Activated gamma-delta T cell treated with anti-CD3 and anti-CD28 coated beads, Interleukin-2, amount 50 U/mL, for 16 hours (primary cell): ENCODE results near the gene BCL2.
"Not testable (repeated sequence)": the region's sequence is repeated elsewhere in the genome, so short reads cannot be mapped to it uniquely, and the experiment has no call there.

ENCODE experiments used
- DNase-seq: peaks from one replicate; pipeline ENCODE4 v3.0.0-alpha.2; 2020; ENCODE audit warnings: low read depth

The BCL2 gene

DNA sequence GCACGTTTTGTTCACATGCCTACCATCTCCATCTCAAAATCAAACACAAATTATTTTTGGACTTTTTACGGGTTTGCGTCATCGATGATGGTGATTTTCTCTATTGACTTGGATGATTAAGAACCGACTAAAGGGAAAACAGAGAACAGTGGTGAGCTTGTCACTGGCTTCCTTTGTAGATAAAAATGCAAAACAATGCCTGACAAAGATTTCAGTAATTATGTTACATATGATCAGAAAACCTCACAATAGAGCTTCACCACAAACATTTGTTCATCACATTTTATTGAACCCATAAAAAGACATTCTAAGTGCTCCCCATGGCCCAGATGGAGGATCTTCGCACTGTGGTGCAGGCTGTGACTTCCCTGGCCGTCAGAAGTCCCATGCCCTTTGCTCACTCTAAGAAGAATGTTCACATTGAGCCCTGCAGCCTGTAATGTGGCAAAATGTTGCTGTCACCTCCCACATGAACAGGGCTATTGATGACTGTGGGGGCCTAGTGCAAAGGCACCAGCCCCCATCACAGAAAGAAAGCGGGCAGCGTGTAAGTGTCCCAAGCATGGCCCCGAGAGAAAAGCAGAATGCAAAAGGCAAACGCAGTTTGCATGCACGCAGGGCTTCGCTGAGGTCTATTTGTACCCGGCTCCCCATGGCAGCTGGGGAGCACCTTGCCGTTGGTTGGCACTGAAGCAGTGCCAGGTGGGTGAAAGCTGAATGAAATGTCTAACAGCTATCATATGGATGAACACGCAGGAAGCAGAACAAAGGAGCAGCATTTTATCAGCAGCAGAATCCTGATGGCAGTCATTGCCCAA lies 60.6 kb downstream of the BCL2 start:
- DNase-seq: no peak

DNA sequence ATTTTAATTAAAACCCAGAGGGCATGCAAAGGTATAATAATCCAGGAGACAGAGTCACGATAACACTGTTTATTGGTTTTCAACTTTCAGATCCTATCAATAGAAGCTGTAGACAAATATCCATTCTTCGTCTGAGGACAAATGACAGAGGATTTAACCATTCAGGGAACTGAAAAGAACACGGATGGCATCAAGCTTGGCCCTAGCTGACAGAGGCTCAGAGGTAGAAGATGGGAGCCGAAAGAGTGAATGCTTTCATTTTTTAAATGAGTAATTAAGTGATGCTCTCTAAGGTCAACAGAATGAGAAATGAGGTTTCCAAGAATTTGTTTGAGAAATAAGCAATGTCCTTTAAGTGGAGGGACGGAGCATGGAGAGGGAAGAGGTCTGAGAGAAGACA lies 62.1 kb downstream of the BCL2 start:
- DNase-seq: no peak

DNA sequence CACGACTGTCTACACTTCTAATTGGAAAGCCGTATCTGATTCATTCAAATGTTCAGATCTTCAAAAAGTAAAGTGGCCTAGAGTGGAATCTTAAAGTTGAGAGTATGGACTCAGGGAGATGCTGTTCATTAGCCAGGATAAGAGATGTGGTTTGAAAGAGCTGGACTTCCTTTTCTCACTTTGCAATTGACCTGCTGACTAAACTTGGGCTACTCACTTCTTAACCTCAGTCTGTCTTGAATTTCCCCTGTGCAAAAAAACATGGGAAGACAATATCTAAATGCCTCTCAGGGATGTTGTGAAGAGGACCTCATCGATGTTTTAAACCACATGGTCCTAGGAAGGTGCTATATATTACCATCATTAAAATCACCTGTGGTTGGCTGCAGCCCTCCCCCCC lies 64.1 kb downstream of the BCL2 start:
- no peak for DNase-seq

DNA sequence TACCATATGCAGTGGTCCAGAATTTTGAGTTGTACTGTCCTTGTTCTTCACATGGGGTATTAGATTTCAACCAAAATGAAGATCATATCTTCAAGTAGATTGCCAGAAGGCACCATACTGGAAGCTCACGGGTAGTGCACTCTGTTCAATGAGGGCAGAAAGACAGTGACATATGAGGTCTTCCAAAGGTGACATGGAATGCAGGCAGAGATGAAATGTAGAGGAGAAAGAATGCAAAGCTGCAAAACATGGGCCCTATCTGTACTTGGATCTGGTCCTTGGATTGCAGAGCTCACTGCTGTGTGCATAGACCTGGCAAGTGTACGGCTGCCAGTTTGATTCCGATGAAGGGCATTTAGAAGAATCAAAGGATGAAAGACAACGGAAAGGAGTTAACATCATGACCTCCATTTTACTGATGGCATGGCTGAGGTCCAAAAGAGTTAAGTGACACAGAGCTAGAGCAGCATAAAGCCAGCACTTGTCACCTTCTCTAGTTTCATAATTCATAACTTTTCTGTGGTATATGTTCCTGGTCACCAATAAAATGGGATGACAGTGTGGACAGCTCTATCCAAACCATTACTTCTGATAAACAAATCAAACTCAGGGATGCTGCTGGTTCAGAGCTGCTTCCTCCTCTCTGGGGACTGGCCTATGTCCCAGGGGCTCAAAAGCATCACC lies 64.7 kb downstream of the BCL2 start:
- DNase-seq: no peak

DNA sequence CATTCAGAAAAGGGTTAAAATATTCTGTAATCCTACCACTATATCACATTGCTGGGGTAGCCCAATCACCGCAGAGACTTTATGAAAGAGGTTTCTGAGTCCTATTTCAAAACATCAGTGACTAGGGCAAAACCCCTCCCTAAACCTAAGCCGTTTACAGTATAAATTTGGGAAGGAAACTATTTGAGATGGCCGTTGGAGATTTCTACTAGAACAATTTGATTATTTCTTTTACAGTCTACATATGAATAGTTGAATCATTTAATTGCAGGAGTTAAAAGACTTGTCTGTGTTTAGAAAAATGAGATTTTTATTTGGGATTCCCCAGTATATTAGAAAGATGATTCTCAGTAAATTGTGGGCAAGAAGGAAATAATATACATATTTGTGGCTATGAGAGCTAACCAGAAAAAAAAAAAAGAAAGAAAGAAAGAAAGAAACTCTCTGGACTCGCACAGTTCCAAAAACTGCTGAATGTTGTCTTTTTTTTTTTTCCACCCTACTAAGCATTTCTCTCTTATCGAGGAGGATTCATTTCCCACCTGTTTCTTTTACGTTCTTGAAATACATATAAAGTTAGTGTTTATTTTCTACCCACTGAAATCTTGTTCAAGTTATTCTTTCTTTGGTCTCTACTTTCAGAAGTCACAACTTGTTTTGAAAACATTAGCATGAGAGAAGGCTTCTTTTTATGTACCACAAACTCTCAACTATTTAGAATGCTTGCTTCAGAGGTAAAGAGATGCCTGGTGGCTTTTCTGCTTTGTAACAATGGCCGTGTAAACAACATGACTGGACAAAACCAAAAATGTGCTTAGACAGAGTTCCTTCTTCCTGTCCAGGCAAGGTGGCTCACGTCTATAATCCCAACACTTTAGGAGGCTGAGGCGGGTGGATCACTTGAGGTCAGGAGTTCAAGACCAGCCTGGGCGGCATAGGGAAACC lies 65.9 kb downstream of the BCL2 start:
- DNase-seq: no peak

DNA sequence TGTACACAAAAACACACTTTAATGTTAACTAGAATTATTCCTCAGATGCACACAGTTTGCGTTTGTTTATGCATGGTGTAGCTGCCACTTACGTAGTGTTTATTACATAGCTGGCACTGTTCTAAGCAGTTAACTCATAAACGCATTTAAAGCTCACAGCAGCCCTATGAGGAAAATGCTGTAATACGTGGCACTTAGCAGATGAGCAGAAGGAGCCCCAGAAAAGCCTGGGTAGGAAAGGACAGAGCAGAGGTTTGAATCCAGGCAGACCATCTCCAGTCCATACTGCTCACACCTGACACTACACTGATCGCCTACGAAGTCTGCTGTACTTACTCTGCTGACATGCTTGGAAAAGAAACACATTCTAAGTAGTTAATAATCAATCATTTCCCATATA lies 66.6 kb downstream of the BCL2 start:
- no peak for DNase-seq

DNA sequence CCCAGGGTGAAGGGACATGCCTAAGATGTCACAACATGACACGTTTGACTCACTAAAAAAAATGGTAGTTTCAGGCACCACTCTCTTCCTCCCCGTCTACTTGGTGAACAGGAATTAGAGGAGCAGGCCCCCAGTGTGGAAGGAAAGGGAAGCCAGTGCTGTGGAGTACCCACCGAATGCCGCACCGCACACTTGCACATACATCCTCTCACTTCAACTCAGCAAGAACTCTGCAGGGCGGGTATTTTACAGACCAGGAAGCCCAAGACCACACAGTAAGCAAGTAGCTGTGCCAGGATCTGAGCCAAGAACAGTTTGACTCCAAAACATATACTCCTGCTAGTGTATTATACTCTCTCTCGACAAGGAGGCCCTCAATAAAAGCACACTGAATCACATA lies 69.8 kb downstream of the BCL2 start:
- no peak for DNase-seq

DNA sequence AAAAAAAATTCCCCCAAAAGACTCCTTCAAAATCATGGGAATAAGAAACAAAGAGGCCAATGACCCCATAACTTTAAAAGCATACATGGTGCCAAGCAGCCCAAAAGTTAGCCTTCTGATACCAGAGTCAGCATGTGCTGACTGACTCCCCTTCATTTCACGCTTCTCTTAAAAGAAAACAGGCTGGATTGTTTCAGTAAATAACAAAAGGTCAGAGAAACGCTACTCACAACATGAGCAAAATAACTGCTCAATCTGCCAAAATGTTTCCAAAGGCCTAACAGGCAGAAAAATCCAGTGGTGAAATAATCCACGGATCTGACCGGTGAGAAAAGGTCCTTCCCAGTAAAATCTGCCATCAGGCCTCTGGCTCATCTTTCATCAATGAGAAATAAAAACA lies 71.6 kb downstream of the BCL2 start:
- no peak for DNase-seq

DNA sequence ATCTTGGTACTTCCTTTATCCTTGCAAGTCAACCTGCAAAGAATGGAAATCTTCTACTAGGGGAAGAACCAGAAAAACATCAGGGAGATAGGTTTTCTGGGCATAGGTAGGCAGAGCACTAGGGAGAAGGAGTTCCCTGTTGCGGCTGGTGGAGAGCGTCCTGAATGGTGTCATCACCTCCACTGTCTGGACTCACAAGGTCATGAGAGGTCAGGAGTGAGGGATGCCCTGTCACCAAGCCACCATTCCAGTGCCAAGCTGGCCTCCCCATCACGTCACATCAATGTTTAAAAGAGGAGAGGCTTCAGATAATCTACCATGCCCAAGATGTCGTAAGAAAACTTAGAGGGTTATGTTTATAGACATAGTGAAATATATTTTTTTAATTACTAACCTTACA lies 72.1 kb downstream of the BCL2 start:
- DNase-seq: no peak

DNA sequence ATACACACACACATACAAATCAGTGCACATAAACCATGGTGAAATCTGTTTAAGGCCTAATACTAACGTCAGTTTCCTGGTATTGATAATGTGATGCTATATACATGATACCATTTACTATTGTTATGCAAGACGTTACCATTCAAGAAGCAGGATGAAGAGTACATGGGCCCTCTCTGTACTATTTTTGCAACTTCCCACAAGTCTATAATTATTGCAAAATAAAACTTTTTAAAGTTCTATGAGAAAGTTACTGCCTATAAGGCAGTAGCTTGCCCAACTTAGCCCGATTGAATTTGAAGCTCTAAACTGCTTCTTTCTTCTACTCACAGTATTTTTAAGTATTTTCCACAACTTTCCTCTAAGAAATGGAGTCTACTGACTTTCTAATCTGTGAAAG lies 74.0 kb downstream of the BCL2 start:
- DNase-seq: no peak

DNA sequence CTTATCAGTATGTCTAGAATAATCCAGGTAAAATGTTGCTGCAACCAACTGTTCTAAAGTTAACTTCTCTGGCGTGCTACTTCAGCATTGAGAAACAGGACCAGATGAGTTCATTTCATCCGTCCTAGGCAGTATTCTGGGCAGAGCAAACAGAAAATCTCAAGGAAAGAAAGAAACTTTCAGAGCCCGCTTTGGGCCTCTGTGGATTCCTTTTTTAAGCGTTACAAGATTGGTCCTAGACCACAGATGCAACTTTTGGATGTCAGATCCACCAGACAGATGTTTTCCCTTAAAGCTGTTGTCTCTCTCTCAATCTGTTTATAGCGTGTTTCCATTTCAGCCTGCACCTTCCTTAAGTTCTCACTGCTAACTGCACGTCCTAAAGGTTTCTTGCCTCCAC lies 75.0 kb downstream of the BCL2 start:
- DNase-seq: no peak

DNA sequence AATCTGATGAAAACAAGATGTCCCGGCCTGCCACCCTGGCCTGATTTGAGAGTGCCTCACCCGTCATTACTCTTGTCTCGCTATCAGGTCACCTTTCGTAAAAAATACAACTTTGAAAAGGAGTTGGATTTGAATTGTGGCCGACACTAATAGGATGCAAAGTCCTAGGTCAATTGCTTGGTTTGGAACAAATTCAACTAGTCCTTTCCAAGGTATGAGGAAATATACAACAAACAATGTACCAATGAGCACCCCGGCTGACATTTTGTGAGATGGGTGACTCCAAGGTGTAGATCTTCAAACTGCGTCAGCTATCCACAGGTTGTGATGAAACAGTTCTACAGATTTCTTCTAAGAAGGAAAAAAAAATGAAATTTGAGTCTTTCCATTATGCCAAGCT lies 77.8 kb downstream of the BCL2 start:
- DNase-seq: no peak

DNA sequence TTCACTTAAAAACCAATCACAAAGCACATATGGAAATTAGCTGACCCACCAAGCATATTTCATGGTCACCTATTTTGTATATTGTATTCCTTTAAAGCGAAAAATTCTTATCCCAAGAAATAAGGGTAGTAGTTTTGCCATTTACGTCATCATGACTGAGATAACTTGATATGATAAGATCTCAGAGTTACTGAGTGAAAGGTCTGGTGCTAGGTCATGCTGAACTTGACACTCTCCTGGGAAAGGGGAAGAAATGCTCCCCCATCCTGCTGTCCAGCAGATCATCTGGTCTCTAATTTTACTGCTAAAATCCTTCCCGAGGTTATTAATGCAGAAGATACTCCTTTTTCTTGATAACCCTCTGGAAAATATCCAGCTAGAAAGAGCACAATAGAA lies 78.3 kb downstream of the BCL2 start:
- no peak for DNase-seq

DNA sequence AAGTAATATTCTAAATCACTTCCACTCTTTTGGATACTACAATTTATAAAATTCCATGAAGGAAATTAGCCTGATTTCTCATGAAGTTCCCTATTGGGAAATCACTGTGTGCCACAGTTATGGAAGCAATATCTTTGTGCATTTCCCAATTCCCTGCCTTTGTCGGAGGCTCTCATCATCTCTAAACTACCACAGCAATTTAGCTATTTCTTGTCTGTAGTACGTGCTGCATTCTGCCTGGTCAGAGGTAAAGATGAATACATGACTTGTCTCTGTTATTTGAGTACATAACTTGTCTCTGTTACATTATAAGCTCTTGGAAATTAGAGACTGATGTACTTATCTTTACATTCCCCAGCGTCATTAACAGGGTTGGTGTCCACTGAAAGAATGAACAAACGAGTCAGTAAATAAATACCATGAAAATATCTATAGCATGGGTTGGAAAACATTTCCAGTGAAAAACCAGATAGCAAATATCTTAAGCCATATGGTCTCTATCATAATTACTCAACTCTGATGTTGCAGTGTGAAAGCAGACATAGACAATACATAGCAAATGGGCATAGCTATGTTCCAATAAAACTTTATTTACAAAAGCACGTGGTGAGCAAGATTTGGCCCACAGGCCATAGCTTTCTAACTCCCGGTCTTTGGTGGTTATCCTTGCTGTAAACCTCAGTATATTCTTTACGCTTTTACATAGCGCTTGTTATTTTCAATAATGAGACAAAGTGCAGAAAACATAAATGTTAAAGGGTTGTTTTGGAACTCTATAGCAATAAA lies 78.8 kb downstream of the BCL2 start:
- DNase-seq: no peak

DNA sequence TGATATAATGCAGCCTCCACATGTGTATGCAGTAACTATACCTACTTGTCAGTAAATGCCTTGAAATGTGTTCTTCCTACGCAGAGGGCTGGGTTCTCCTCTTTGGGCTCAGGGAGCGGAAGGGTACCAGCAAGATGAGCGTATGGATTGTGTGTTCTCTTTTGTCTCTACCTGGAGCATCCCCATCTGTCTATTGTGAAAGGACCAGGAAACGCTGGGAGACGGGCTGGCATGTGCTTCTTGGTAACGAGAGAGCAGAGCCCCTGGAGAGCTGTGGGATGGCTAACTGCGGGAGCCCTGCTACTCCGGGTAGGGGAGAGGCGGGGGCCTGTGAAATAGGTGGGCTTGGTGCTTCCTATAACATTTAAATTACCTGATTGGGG lies 80.9 kb downstream of the BCL2 start:
- DNase-seq: no peak

DNA sequence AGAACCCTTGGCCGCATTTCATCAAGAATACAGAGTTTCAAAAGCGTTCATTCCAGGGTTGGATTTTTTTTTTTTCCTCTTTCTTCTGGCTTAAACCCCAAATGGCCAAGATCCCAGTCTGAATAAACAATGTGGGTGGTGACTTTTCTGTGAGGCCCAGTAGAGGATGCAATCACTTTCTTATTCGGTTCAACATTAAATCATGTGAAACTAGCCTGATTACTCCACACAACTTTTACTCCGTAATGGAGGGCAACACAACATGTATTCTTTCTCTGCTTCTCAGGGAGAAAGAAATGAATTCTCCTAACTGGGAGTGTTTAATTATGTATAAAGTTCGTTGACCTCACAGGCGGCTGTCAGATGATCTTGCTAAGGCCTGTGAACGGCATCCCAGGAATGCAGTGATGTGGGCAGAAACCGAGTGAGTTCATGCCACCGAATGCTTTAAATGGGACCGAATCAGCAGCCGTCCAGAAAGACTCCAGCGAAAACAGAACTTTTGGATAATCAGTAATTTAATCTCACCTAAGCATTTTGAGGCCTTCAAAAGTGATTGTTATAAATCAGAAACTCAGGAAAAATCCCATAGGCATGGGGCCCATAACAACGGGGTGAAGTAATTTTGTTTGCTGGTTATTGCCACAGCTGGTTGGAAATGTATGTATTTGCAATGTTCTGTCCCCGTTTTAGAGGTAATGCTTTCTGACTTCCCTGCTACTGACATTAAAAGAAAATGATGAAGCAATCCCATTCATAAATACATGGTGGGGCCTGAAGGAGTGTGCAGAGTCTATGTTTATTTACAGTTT lies 81.5 kb downstream of the BCL2 start:
- no peak for DNase-seq

DNA sequence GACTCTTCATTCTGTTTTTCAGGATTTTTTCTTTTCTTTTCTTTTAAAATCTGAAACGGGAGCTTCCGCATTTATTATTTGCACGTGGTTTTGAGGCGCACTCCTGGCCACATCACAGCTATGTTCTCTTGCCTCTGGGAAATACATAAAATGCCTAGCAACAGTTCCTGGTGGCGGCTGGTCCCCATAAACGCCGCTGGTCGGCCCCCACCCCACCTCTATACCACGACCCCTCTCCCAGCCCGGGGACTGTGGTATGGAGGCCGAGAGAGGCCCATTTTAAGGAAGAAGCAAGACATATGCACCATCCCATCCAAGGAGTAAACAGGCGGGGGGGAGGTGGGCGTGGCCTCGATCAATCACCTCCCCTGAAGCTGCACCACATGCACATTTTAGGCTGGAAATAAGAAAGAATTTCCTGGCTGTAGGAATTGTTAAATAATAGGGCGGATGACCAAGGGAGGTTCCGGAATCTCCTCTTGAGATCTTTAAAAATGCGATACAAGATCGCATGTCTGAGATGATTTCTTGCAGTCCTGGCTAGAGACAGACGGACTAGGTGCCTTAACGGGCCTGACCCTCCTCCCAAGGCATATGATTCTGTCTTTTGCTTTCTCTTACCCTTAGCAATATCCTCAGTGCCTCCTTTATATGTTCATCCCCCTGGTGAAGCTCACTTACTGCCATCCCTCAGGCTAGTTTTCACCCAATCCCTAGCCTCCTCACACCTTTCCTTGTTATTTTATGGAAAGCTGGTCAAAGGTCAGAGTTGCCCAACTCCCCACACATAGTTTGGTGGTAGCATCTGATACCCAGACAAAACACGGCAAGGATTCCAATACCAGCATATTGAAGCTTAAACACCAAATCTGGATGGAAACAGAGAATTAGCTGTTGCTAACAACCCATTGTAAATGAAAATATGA lies 82.4 kb downstream of the BCL2 start:
- DNase-seq: no peak

DNA sequence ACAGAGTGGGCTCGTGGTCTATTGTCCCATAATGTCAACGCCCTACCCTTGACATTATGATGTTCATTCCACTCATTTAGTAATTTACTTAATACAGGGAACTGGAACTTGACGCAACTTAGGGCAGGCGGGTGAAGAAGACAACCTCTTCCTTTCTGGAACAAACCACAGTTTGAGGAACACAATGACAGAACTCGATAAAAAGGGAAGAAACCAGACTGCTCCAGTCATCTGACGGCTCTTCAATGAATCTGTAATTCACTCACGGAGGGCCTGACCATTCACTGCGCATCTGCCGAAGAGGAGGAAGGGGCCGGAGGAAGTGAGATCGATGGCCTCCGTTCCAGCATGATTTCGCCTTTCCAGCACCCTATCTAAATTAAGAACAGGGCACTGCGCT lies 83.2 kb downstream of the BCL2 start:
- no peak for DNase-seq

DNA sequence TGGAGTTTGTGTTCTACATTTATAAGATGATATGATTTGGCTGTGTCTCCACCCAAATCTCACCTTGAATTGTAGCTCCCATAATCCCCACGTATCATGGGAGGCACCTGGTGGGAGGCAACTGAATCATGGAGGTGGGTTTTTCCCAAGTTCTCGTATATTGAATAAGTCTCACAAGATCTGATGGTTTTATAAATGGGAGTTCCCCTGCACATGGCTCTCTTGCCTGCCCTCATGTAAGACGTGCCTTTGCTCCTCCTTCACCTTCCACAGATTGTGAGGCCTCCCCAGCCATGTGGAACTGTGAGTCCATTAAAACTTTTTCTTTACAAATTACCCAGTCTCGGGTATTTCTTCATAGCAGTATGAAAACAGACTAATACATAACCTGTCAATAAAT lies 83.6 kb downstream of the BCL2 start:
- DNase-seq: not testable (repeated sequence)

DNA sequence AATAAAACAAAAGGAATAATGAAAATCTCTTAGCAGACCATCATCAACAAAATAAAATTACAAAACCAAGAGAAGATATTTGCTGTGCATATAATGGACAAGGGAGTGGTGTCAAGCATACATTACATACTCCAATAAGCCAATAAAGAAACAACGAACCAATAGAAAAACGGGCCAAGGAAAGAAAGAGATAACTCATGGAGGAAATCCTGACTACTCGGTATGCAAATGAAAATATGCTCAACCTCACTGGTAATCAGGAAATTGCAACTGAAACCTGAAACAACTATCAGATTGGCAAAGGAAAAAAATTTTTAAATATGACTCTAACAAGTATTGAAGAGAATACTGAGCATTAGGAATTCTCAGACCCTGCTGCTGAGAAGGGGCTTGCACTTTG lies 84.7 kb downstream of the BCL2 start:
- DNase-seq: no peak
